HG03354 (cell line): Measurements from ENCODE around the gene CFAP299.

Experiments used
- ATAC-seq: cut with Tn5 transposase; IDR thresholded peaks from one replicate; pipeline ENCODE4 v1.9.1; 2021; ENCODE audit warnings: mild to moderate bottlenecking; ENCODE audit not compliant: unreplicated experiment, poor library complexity, severe bottlenecking

Gene CFAP299

DNA sequence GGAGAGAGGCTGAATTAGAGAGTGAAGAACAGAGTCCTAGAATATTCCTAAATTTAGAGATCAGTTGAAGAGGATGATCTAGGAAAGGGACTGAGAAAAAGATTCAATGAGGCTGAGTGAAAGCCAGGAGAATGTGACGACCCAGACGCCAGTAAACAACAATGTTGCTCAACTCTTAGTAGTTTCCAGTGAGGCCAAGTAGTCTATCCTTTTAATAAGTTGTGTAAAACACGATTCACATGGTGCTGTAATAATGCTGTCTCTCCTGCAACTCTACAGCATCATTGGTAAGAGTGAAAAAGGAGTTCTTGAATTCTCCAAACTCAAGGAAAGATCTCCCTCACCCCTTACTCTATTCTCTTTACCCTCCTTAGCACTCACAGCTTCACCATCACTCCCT is 140.3 kb downstream of the CFAP299 start:
- no peak for ATAC-seq

DNA sequence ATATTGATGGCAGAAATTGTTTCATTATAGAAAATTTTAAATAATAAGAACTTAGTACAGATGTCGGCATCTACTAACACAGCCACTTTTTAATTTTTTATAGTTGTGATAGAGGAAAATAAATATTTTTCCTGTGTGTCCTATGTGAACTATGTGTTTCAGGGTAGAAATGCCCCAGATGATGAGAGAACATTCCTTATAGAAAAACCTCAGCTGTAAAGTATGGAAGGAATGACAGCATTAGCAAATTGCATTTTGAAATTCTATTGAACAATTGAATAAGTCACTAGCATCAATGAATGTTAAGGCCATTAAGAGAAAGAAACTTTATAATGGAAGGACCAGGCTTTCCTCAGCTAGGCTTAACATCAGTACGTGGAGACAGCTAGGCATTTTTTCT is 149.2 kb downstream of the CFAP299 start:
- no peak for ATAC-seq

DNA sequence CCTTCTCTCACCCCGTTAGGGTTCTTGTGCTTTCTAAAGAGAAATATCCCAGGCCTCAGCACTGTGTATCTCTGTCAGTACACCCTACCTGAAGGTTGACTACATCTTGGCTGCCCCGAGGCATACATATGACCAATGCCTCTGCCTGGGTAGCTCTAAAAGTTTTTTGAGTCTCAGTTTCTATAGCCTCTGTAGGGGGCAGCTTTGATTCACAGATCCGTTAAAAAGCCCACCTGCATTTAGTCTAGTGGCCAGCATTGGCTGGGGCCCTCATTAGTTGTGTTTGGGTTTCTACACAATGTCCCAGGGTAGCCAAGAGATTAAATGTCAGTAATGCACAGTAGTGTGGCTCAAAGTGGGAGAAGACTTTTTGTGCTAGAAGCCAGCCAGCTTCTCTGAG is 151.1 kb downstream of the CFAP299 start:
- ATAC-seq, result no peak

DNA sequence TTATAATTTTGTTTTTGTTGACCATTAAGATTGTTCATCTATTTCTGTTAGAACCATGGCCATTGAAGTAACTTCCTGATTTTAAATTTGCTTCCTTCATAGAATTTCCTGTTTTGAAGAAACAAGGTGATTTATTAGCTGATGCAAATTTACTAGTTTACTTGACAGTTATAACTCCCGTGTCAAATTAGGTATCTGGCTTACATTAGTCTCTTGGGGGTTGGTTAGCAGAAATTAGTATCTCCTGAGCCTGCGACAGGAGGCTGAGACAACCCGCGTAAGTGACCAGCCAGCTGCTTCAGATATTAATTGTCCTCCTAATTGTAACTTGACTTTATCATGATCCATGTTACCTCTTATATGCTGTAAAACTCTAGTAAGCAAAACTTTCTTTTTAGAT is 154.3 kb downstream of the CFAP299 start:
- ATAC-seq, result peak; percentile 87

DNA sequence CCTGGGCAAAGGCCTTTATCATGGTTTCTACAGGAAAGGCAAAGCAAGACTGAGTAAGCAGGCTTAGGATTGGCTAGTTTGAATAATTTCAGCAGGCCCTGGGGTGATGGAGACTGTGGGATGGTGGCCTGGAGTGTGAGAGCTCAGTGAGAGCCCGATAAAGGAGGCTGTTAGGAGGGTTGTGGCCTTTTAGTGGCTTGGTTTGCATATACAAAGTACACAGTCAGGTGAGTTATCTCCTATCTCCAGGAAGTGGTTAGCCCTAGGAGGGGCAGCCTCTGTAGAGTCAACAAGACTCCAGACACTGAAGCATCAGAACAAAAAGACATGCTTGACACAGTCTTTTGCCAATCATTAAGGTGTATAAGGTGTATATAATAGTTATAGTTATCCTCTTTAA is 157.2 kb downstream of the CFAP299 start:
- ATAC-seq, result peak; percentile 60

DNA sequence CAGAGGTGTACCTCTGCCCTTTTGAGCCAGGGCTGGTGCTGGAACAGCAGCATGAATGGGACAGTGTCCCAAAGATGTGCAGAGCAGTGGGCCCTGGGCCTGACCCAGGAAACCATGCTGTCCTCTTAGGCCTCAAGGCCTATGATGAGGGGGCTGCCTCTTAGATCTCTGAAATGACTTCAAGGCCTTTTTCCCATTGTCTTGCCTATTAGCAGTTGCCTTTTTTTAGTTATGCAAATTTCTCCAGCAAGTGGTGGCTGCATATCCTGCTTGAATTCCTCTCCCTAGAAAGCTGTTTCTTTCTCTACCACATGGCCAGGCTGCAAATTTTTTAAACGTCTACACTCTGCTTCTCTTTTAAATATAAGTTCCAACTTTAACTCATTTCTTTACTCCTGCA is 160.3 kb downstream of the CFAP299 start:
- no peak for ATAC-seq

DNA sequence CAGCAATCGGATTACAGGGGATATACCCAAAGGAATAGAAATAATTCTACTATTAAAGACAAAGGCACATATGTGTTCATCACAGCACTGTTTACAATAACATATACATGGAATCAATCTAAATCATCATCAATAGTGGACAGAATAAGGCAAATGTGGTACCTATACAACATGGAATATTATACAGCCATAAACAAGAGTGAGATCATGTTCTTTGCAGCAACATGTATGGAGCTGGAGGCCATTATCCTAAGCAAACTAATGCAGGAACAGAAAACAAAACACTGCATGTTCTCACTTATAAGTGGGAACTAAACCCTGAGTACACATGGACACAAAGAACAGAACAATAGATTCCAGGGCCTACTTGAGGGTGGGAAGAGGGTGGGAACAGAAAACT is 163.2 kb downstream of the CFAP299 start:
- ATAC-seq, result no peak

DNA sequence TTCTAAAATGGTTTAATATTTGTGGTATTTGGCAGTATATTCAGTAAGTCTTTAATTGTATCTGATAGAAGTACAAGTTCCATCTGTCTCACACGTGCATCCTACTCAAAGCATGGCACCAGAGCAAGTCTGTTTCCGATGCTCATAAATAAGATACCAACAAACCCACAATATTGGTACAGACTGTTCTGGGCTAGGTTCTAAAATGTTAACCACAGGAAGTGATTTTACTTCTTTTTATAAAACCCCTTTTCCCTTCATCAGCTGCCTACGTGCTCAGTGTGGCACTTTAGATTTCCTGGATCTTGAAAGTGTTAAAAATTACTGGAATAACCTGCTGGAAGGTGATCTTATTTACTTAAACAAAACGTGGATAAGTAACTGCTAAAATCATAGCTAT is 165.1 kb downstream of the CFAP299 start:
- peak; percentile 65 for ATAC-seq

DNA sequence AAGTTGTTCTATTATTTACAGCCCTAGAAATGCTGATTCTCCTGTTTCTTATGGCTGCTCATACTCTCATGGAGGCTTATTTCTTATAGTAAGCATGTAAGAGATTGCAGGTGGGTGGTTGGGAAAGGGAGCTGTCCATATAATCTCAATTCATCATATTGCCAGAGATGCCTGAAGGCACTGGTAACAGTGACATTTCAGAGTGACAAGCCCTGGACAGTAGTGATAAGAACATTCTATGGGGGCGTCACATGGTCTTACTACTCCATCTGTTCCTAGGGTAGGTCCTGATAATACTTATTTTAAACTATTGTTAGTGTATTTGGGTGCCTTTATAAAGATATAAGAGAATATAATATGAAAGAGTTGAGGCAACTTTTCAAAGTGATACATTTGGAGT is 171.5 kb downstream of the CFAP299 start:
- ATAC-seq, result peak; percentile 26

DNA sequence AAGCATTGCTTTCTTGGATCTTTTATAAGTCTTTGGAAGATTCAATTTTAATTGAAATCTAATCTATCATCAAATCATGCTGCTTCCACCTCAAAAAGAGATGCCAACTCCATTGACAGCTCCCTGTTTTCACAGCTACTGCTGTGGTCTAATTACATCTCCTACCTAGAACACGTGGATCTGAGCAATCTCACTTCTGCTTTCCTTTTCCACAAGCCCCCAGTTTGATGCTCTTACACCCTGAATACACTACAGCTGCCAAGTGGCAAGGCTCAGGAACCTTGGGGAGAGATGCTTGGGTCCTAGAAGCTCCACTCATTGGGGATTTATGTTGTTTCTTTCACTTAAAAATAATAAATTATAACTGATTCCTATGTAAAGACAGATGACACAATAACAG is 172.0 kb downstream of the CFAP299 start:
- ATAC-seq, result peak; percentile 96

DNA sequence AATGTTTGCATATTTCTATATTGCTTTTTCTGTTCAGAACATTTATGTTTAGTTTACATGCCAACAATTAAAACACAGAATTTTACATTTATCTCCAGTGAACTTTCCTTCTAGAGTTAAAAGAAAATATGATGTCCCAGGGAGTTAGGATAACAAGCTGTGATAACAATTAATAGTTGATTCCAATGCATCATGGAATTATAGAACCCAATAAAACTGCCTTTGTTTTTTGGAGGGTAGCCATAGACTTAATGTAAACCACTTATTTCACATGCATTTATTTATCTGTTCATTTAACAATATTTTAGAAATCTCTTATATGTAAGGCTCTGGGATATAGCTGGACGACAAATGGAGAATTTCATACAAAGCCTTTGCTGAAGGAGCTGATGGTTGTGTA is 180.0 kb downstream of the CFAP299 start:
- ATAC-seq, result no peak

DNA sequence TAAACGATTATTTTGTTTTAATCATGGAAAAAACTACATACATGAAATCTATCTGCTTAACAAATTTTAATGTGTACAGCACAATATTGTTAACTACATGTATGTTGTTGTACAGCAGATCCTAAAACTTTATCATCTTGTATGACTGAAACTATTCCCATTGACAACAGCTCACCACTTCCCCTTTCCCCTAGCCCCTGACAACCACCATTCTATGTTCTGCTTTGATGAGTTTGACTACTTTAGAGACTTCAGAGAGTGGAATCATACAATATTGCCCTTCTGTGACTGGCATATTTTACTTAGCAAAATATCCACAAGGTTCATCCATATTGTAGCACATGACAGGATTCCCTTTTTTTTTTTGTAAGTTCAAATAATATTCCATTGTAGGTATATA is 185.9 kb downstream of the CFAP299 start:
- ATAC-seq, result peak; percentile 86

DNA sequence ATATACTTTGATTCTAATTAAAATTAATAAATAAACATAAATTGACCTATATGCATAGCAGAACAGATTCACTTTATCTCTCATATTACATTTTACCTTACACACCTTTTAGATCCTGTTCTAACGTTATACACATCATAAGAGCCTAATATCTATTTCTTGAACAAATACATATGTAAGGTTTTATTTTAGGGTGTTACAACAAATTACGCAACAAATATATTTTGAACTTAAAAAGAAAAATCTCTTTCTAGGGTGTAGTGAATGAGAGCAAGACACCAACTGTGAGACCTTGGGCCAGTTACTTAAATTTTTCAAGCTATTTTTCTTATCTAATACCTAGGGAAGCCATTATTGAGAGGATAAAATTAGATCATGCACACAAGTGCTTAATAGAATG is 191.2 kb downstream of the CFAP299 start:
- ATAC-seq, result no peak

DNA sequence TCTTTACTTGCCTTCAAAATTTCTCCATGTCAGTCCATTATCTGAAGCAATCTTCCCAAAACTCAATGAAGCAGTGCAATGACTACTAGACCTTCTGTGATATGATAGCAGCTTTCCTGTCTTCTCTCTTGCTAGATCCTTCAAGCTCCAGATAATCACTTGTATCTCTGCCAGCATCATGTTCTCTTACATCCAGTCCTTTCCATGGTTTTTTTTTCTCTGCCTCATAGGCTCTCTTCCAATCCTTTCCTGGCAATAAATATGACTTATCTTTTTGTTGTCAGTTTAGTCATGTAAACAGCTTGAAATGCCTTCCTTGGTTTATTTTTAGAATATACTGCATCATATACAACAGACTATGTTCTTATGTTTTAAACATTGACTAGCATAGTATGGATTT is 193.5 kb downstream of the CFAP299 start:
- ATAC-seq, result no peak

DNA sequence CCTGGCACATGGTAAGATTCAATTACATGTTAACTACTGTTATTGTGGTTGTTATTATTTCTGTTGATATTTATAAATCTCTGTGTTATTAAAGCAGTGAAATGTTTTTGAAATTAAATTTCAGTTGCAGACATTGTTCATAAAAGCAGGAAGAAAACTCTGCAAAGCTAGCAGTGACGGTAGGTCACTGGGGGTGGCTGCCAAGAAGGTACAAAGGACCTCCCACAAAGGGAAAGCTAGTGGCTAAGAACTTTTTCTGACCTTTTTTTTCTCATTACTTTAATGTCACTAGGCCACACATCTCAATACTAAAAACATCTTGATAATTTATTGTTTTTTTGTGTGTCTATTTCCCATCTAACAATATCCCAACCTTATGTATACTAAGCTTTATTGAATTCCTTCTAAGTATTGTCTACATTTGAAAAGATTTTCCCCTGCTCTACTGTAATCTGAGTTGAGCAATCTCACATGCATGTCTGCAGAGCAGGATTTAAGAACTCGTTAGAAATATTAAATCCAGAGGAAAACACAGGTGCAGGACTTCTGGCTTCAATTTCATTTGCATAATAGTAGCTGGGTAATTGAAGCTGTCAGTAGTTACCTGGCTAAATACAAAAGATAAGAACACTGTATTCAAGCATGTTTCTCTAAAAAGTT is 197.3 kb downstream of the CFAP299 start:
- ATAC-seq, result no peak

DNA sequence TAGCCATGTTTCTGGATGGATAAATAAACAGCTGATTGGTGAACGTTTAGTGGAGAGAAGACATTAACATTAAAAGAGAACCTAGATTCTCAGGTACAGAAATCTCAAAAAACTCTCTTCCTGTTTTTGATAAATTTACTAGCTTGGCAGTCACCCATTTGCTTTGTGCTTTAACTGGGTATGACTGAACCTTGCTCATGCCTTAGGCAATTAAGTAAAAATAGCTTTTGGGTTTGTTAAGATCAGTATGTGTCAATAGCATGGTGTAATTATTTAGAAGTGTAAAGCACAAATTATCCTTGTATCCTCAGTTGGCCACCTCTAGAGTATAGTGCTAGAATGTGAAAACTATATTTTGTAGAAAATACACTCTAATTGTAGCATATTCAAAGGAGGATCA is 200.0 kb downstream of the CFAP299 start:
- ATAC-seq, result no peak

DNA sequence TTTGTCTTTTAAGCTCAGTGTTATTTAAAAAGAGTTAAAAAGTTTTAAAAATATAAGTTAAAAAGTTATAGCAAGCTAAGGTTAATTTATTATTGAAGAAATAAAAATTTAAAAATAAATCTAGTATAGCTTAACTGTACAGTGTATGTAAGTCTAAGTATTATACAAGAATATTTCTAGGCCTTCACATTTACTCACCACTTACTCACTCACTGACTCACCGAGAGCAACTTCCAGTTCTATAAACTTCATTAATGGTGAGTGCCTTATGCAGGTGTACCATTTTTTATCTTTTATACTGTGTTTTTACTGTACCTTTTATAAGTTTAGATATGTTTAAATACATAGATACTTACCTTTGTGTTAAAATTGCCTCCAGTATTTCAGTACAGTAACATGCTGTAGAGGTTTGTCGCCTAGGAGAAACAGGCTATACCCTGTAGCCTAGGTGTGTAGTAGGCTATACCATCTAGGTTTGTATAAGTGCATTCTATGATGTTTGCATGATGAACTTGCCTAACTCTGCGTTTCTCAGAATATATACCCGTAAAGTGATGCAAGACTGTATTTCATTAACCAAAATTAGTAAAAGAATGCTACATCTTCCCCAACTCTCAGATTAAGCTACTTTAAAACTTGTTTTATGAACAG is 202.9 kb downstream of the CFAP299 start:
- ATAC-seq, result no peak

DNA sequence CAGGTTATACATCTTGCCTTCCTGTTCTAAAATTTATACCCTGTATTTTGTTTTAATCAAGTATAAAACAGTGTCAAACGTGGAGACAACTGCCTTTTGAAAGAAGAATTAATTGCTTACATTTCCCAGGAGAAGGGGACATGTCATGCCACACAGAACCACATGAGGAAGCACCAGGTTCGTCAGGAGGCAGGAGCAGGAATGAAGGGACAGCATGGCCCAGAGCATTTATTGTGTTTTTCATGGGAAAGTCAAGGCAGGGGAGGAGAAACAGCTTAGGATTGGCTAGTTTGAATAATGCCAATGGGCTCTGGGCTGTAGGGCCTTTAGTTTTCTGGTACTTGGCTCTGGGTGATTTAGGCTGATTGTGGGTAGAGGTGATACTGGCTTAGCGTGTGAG is 203.7 kb downstream of the CFAP299 start:
- ATAC-seq, result no peak

DNA sequence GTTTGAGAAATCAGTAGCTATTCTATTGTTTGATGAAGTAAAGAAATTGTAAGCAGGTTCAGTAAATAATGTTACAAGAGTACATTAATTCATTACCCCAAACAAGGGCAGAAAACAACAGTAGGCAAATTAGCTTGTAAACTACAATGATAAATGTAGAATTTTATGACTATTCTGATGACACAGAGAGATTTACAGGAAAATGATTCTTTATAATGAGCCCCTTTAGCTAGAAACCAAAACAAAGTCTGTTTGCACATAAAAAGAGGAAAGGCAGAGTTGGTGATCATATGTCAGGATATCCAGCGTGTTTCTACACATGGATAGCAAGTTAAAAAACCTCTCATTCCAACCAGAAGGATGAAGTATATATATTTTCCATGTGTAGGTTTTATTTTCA is 204.8 kb downstream of the CFAP299 start:
- peak; percentile 6 for ATAC-seq

DNA sequence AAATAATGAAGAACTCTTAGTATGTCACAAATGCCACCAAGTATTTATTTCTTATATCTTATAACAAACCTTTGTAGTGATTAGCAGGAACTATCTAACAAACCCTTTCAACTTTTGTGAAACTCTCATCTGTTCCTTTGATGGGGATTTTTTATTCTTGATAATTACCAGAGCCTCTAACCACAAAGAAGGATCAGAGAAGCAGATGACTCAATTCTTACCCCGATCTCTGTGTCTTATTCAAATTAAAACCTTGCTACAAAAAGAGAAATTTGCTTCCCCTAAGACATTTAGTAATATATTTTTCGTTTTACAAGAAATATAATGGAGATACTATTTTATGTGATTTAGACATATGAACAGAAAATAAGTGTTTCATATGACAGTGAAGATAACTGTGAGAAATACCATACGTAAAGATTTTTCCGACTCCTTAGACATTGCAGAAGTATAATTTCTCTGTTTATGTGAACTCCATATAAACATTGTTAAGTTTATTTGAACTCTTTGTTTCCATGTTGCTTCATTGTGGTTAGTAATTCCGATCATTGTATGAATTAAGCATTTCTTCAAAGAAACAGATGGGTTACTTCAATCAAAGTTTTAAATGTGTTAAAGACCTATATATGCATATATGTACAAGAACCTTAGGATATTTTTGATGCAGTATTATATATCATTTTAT is 205.4 kb downstream of the CFAP299 start:
- ATAC-seq, result peak; percentile 97

DNA sequence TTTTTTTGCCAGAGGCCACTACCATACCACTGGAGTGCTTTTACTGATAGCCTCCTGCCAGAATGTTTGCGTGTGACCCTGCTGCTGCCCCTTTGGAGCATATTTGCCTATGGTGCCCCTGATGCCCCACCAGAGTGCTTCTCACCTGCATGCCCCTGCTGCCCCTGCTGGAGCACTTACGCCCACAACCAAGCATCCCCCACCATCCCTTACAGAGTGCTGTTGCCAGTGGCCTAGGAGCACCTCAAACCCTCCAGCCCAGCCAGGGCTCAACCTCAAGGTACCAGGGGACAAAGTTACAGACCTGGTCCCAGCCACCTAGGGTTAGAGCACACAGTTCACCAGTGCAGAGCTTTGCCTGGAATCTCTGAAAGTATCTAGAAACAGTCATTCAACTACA is 207.2 kb downstream of the CFAP299 start:
- ATAC-seq, result no peak
